GM10248 (cell line): ENCODE measurements around the gene USP22.

Source experiments
- CTCF ChIA-PET: fragments of 300-600 bp; sonication (Branson Sonifier 250); formaldehyde crosslinking; extraction: SDS; loops from one replicate; lab custom pipeline; 2021; ENCODE audit warnings: antibody characterized with exemption; lab: Yijun Ruan, JAX
- POLR2A ChIA-PET: fragments of 350-650 bp; sonication (Branson Sonifier 250); formaldehyde crosslinking; extraction: SDS; loops from one replicate; lab custom pipeline; 2020; ENCODE audit warnings: antibody characterized with exemption; lab: Yijun Ruan, JAX
- DNase-seq: peaks from one replicate; pipeline ENCODE4 v3.0.0; 2012; ENCODE audit errors: extremely low spot score
- TF ChIP-seq, protein P1 (sequence below): IDR thresholded peaks from 2 replicates; pipeline ENCODE4 v1.5.1; 2012; ENCODE audit warnings: mild to moderate bottlenecking, low read depth; ENCODE audit errors: extremely low read depth, missing control alignments, control extremely low read depth

Gene USP22

DNA sequence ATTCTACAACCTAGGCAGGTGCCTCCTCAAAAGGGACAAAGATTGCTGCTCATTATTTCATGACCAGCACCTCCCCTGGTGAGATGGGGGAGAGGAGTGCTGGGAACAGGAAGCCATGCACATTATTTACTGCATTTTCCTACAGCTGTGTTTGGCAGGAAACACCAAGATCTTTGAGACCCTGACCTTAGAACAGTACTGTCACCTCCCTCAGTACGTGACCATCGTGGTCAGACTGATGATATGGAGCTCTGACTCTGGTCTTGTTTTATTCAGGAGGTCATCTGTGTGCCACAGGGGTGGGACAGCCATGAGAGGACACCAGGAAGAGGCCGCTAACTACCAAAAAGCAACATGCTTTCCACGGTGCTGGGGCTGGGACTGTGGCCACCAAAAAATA lies 37.4 kb downstream of the USP22 start:
- DNase-seq, result no peak
- CTCF ChIA-PET, result interaction anchor here (1.0 to 7.3 kb wide), 2 partner anchors 12 to 18 kb away, joined by 4 to 36 read pairs; no protein-coding TSS in a partner anchor
- TF ChIP-seq, protein P1, sequence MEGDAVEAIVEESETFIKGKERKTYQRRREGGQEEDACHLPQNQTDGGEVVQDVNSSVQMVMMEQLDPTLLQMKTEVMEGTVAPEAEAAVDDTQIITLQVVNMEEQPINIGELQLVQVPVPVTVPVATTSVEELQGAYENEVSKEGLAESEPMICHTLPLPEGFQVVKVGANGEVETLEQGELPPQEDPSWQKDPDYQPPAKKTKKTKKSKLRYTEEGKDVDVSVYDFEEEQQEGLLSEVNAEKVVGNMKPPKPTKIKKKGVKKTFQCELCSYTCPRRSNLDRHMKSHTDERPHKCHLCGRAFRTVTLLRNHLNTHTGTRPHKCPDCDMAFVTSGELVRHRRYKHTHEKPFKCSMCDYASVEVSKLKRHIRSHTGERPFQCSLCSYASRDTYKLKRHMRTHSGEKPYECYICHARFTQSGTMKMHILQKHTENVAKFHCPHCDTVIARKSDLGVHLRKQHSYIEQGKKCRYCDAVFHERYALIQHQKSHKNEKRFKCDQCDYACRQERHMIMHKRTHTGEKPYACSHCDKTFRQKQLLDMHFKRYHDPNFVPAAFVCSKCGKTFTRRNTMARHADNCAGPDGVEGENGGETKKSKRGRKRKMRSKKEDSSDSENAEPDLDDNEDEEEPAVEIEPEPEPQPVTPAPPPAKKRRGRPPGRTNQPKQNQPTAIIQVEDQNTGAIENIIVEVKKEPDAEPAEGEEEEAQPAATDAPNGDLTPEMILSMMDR, result no peak
- POLR2A ChIA-PET, result no interaction called here

- ChIA-PET CTCF (interaction anchor here (7.3 kb wide), 1 partner anchor 11 kb away, joined by 36 read pairs; no protein-coding TSS in a partner anchor), POLR2A (no interaction called here)
- no peak for DNase-seq
- TF ChIP-seq, protein P1, result no peak
These were observed 38.5 kb downstream of the USP22 start for GRCh38 chr17:21004016-21004930.

- CTCF ChIA-PET, result interaction anchor here (7.3 kb wide), 1 partner anchor 10 kb away, joined by 36 read pairs; no protein-coding TSS in a partner anchor
These were observed 39.7 kb downstream of the USP22 start for GRCh38 chr17:21003007-21003621.

DNA sequence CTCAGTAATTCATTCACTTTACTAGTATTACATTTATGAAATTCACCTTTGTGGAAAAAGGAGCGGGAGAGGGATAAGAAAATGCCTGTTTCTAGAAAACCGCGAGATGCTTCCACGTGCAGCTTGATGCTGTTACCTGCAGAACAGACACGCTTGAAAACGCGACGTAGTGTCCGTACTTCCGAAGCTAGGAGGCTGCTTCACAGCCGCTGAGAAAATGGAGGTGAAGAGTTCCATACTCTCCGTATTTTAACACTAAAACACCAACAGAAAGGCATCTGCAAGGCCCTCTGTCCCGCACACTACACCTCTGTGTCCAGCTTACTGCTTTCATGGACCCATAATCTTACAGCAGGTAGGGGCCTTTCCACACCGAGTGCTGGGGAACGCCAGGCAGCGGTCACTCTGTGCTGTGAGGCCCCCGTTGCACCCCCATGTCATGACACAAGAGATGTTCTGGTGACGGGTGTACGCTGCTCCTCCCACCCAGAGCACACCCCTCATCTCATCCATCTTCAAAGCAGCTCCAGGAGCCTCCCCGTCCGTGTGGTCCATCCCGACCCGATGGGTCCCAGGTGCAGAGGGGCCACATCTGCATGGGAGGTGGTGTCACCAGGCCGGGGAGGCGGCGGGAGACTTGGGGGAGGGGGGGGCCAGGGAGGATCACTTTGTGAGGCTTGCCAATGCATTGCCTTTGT lies 40.4 kb downstream of the USP22 start:
- ChIA-PET POLR2A (no interaction called here), CTCF (interaction anchor here (7.3 kb wide), 1 partner anchor 9 kb away, joined by 36 read pairs; no protein-coding TSS in a partner anchor)
- DNase-seq, result no peak
- TF ChIP-seq, protein P1, result no peak

More at GRCh38 chr17:21003007-21003621, 39.7 kb downstream of the USP22 start:
- DNase-seq, result no peak
- TF ChIP-seq, protein P1, result no peak
- POLR2A ChIA-PET, result no interaction called here

DNA sequence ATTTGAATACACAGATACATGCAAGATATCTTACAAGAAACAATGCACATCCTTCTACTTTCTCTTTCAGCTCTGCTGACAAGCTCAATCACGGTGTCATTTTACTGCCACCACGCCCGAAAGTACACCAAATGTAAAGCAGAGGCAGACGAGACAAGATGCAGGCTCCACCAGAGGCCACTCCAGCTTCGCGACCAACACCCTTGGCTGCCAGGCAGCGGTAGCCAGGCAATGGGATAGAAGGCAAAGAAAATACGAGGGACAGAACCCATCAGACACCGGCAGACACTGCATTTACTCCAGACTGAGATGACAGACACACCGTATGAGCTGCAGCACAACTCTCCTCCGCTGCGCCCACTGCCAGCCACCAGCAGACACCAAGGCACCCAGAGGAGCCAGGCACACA lies 41.0 kb downstream of the USP22 start:
- POLR2A ChIA-PET, result no interaction called here
- CTCF ChIA-PET, result interaction anchor here (7.3 kb wide), 1 partner anchor 8 kb away, joined by 36 read pairs; no protein-coding TSS in a partner anchor

More for the DNA sequence above, 41.0 kb downstream of the USP22 start:
- no peak for DNase-seq
- TF ChIP-seq, protein P1, result no peak
